Suprapubic skin (tissue), 4 donors: ENCODE data around the gene WDR37. TPM values are rescaled to one million over a fixed set of nuclear protein-coding genes. Genes with fewer than 3 reads are reported as not detected.

Experiments used
- DNase-seq, 2 donors: peaks; one replicate each; pipeline ENCODE4 v3.0.0-alpha.2; 2019; ENCODE audit warnings: low spot score in 2 of 2
- H3K27ac ChIP-seq: fragments of 200-600 bp; sonication (generic); one replicate; pipeline ENCODE4 v1.5.1; 2019
- H3K27me3 ChIP-seq: fragments of 200-600 bp; sonication (generic); one replicate; pipeline ENCODE4 v1.5.1; 2019
- H3K36me3 ChIP-seq: fragments of 200-600 bp; sonication (generic); one replicate; pipeline ENCODE4 v1.5.1; 2019
- H3K4me1 ChIP-seq: fragments of 200-600 bp; sonication (generic); one replicate; pipeline ENCODE4 v1.5.1; 2019
- H3K4me3 ChIP-seq: fragments of 200-600 bp; sonication (generic); one replicate; pipeline ENCODE4 v1.5.1; 2019; ENCODE audit warnings: mild to moderate bottlenecking
- H3K9me3 ChIP-seq: fragments of 200-600 bp; sonication (generic); one replicate; pipeline ENCODE4 v1.5.1; 2019
- EP300 ChIP-seq: sonication (generic); formaldehyde crosslinking; IDR thresholded peaks from one replicate; pipeline ENCODE4 v1.6.1; 2017; ENCODE audit warnings: antibody characterized with exemption
- POLR2A ChIP-seq, 2 donors: fragments of 450-650 bp; IDR thresholded peaks; one replicate each; pipeline ENCODE4 v1.6.1; 2017; ENCODE audit warnings: antibody characterized with exemption in 2 of 2, mild to moderate bottlenecking in 2 of 2, moderate library complexity in 2 of 2
- POLR2AphosphoS5 ChIP-seq, 3 donors: sonication (generic); formaldehyde crosslinking; IDR thresholded peaks; one replicate each; pipeline ENCODE4 v1.6.1; 2017; ENCODE audit warnings: antibody characterized with exemption in 3 of 3
- WGBS: methylation state at CpG from one replicate; pipeline ENCODE4 v1.1.5; 2018; 5-methylcytosine and 5-hydroxymethylcytosine counted together
- total RNA-seq, 4 donors: library from RNA; depleted of rRNA; stranded (reverse); fragments of >200 nt; gene quantifications; one replicate each; pipeline ENCODE4 v1.1.0, GENCODE V29; 2016
- TF ChIP-seq, protein P1 (sequence below), 2 donors: fragments of 200-600 bp in 1 of 2; fragments of 450-650 bp in 1 of 2; sonication (generic) in 1 of 2; IDR thresholded peaks; one replicate each; pipeline ENCODE4 v1.5.1; 2016 to 2019; ENCODE audit warnings: antibody characterized with exemption in 2 of 2, mild to moderate bottlenecking in 1 of 2, moderate library complexity in 1 of 2

WDR37 gene
- total RNA-seq, 4 donors from 2014 or later, result 13.1 to 32.7 (median 18.4) TPM

- Histone ChIP-seq H3K4me1 (peaks cover 24% of the 10 kb centered on the region), H3K27me3 (no peaks in the 10 kb centered on the region), H3K9me3 (no peaks in the 10 kb centered on the region), H3K36me3 (peaks cover 43% of the 10 kb centered on the region), H3K27ac (no peak overlapping the region), H3K4me3 (no peak overlapping the region)
- WGBS, result 95% methylated on average over 9 of the region's 9 CpGs
- TF ChIP-seq, protein P1, sequence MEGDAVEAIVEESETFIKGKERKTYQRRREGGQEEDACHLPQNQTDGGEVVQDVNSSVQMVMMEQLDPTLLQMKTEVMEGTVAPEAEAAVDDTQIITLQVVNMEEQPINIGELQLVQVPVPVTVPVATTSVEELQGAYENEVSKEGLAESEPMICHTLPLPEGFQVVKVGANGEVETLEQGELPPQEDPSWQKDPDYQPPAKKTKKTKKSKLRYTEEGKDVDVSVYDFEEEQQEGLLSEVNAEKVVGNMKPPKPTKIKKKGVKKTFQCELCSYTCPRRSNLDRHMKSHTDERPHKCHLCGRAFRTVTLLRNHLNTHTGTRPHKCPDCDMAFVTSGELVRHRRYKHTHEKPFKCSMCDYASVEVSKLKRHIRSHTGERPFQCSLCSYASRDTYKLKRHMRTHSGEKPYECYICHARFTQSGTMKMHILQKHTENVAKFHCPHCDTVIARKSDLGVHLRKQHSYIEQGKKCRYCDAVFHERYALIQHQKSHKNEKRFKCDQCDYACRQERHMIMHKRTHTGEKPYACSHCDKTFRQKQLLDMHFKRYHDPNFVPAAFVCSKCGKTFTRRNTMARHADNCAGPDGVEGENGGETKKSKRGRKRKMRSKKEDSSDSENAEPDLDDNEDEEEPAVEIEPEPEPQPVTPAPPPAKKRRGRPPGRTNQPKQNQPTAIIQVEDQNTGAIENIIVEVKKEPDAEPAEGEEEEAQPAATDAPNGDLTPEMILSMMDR (IDR thresholded peaks at IDR 0.05), result no peak
- TF ChIP-seq POLR2AphosphoS5 (IDR thresholded peaks at IDR 0.05), result no peak
- TF ChIP-seq POLR2A (IDR thresholded peaks at IDR 0.05), result no peak
- TF ChIP-seq EP300, result no peak
- DNase-seq, result no peak
Measured at GRCh38 chr10:1041514-1041913, 14.7 kb upstream of the WDR37 start.

DNA sequence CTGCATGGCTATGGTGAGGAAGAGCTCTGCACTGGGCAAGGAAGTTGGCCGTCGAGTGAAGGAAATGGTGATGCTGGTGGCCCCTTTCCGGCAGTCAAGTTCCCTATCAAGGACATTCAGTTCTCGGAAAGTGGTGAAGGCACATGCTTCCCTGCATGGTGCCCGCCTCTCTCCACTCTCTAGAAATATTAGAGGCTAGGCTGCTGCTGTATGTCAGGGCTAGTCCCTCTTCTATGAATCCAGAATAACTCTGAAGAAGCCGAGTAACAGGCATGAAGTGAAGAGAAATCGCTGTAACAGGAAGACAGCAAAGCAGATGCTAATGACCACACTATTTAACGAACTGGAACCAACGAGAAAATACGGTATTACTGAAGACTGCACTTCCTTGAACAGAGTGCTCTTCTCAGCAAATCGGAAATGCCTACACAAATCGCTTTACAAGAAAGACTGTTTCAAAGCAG, 12.6 kb upstream of the WDR37 start:
- TF ChIP-seq POLR2AphosphoS5 (IDR thresholded peaks at IDR 0.05) (no peak), EP300 (no peak), POLR2A (IDR thresholded peaks at IDR 0.05) (peak in 1 of 2 donors; percentile 18)
- TF ChIP-seq, protein P1 (IDR thresholded peaks at IDR 0.05), result no peak
- H3K9me3 ChIP-seq, result no peaks in the 10 kb centered on the region
- H3K4me1 ChIP-seq, result peaks cover 28% of the 10 kb centered on the region
- H3K36me3 ChIP-seq, result peaks cover 39% of the 10 kb centered on the region
- H3K27me3 ChIP-seq, result no peaks in the 10 kb centered on the region
- peak overlapping the region; percentile 64 for H3K27ac ChIP-seq
- no peak for DNase-seq
- no peak overlapping the region for H3K4me3 ChIP-seq
- WGBS, result 70% methylated on average over 12 of the region's 12 CpGs

- TF ChIP-seq EP300, result no peak
- TF ChIP-seq POLR2AphosphoS5 (IDR thresholded peaks at IDR 0.05), result no peak
- TF ChIP-seq, protein P1 (IDR thresholded peaks at IDR 0.05), result no peak
- TF ChIP-seq POLR2A (IDR thresholded peaks at IDR 0.05), result no peak
Measured at GRCh38 chr10:1044146-1044545, 12.0 kb upstream of the WDR37 start.

DNA sequence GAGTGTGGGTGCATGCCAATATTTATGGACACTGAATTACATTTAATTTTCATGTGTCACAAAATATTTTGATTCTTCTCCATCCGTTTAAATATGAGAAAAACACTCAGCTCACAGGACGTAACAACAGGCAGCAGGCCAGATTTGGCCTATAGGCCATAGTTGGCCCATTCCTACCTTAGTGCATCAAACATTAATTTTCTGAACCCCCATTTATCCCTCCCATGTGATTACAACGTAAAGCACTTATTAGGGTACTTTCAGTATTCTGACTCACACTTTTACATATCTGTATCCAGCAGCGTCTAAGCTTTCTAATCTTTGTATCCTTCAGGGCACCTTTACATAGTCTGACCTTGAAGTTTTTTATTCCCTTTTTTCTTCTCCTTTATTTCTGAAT, 11.2 kb upstream of the WDR37 start:
- TF ChIP-seq, protein P1 (IDR thresholded peaks at IDR 0.05), result no peak
- TF ChIP-seq POLR2AphosphoS5 (IDR thresholded peaks at IDR 0.05) (no peak), EP300 (no peak), POLR2A (IDR thresholded peaks at IDR 0.05) (no peak)
- 75% methylated on average over 4 of the region's 4 CpGs for WGBS
- H3K27ac ChIP-seq, result peak overlapping the region; percentile 64

More at GRCh38 chr10:1044146-1044545, 12.0 kb upstream of the WDR37 start:
- Histone ChIP-seq H3K27ac (peak overlapping the region; percentile 64), H3K4me3 (peak overlapping the region; percentile 5), H3K4me1 (peaks cover 28% of the 10 kb centered on the region), H3K27me3 (no peaks in the 10 kb centered on the region), H3K36me3 (peaks cover 34% of the 10 kb centered on the region), H3K9me3 (no peaks in the 10 kb centered on the region)
- no peak for DNase-seq
- 69% methylated on average over 4 of the region's 4 CpGs for WGBS

GRCh38 chr10:1045415-1045814, 10.8 kb upstream of the WDR37 start:
- no peak for TF ChIP-seq POLR2AphosphoS5 (IDR thresholded peaks at IDR 0.05)
- TF ChIP-seq, protein P1 (IDR thresholded peaks at IDR 0.05), result no peak
- no peak for TF ChIP-seq EP300
- no peak for TF ChIP-seq POLR2A (IDR thresholded peaks at IDR 0.05)
- no peak for DNase-seq
- no peaks in the 10 kb centered on the region for H3K27me3 ChIP-seq
- H3K4me3 ChIP-seq, result no peak overlapping the region
- no peaks in the 10 kb centered on the region for H3K9me3 ChIP-seq
- H3K4me1 ChIP-seq, result peaks cover 36% of the 10 kb centered on the region
- WGBS, result 75% methylated on average over 6 of the region's 6 CpGs
- H3K27ac ChIP-seq, result peak overlapping the region; percentile 64
- H3K36me3 ChIP-seq, result peaks cover 24% of the 10 kb centered on the region

More for the DNA sequence above, 11.2 kb upstream of the WDR37 start:
- H3K4me3 ChIP-seq, result no peak overlapping the region
- H3K9me3 ChIP-seq, result no peaks in the 10 kb centered on the region
- H3K4me1 ChIP-seq, result peaks cover 32% of the 10 kb centered on the region
- DNase-seq, result no peak
- peaks cover 29% of the 10 kb centered on the region for H3K36me3 ChIP-seq
- no peaks in the 10 kb centered on the region for H3K27me3 ChIP-seq
